Cardiac septum (tissue), 1 donor: ENCODE data around the gene PDP2. TPM values are rescaled to one million over a fixed set of nuclear protein-coding genes. Genes with fewer than 3 reads are reported as not detected.
A peak's percentile ranks its signal among the peaks of the same experiment; 100 is the strongest.
"Not testable (repeated sequence)": the region's sequence is repeated elsewhere in the genome, so short reads cannot be mapped to it uniquely, and the experiment has no call there.

Source experiments
- DNase-seq: peaks from one replicate; pipeline ENCODE4 v3.0.0-alpha.2; 2020; ENCODE audit warnings: low spot score
- intact Hi-C: fragments of 100-400 bp; cut with DNase I; formaldehyde crosslinking; loops from one replicate; pipeline ENCODE4 v1.14.0; 2022
- total RNA-seq: library from RNA; stranded (reverse); fragmentation: NEBNext Ultra II Directional; extraction: Animal tissue kit (Norgen Biotek cat#: 25700); gene quantifications from one replicate; pipeline ENCODE4 v1.2.1, GENCODE V29; 2021
- donor health status: DM: no; HTN: no; CAD: no.

The PDP2 gene
- total RNA-seq, 1 donor from 2014 or later = 2.7 TPM

DNA sequence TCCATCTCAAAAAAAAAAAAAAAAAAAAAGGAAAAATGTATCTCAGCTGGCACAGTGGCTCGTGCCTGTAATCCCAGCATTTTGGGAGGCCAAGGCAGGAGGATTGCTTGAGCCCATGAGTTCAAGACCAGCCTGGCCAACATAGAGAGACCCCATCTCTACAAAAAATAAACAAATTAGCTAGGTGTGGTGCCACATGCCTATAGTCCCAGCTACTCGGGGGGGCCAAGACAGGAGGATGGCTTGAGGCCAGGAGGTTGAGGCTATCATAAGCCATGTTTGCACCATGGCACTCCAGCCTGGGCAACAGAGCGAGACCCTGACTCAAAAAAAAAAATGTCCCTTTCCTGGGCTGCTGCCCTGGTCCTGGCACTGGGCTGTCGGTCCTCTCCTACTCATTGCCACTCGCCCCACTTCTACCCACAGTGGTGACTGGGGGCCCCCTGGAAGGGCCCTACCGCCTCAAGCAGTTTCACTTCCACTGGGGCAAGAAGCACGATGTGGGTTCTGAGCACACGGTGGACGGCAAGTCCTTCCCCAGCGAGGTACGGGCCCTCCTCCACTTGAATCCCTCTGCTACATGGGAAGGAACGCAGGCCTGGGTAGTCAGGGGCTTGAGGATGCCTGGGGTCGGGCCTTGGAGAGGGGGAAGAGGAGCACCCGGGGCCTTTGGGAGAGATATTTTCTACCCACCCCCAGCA, 30.1 kb upstream of the PDP2 start:
- intact Hi-C loops = no loop called here
- no peak for DNase-seq

DNA sequence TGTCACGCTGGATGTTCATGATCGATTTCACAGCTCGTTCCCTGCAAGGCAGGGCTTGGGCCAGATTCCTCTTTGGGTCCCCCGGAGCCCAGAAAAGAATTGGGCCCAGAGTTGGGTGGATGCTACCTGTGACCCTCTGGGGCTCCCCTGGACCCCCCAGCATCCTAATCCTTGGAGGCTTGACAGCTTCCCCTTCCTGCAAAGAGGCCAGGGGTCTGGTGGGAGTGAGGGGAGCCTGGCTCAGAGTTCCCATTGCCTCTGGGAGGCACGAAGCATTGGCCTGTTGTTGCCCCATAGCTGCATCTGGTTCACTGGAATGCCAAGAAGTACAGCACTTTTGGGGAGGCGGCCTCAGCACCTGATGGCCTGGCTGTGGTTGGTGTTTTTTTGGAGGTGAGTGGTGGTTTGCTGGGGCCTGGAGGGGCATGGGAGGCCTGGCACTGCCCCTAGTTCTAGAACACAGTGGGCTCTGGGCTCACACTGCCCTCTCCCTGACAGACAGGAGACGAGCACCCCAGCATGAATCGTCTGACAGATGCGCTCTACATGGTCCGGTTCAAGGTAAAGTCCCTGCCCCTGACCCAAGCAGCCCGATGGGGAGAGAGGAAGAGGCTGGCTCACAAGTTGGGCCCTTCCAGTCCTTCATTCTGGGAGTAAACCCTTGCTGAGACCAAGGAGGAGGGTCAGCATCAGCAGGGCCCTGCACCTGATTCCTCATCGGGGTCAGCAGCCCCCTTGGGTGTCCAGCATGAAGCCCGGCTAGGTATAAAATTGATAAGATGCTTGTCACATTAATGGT, 28.9 kb upstream of the PDP2 start:
- no peak for DNase-seq
- intact Hi-C loops = no loop called here

DNA sequence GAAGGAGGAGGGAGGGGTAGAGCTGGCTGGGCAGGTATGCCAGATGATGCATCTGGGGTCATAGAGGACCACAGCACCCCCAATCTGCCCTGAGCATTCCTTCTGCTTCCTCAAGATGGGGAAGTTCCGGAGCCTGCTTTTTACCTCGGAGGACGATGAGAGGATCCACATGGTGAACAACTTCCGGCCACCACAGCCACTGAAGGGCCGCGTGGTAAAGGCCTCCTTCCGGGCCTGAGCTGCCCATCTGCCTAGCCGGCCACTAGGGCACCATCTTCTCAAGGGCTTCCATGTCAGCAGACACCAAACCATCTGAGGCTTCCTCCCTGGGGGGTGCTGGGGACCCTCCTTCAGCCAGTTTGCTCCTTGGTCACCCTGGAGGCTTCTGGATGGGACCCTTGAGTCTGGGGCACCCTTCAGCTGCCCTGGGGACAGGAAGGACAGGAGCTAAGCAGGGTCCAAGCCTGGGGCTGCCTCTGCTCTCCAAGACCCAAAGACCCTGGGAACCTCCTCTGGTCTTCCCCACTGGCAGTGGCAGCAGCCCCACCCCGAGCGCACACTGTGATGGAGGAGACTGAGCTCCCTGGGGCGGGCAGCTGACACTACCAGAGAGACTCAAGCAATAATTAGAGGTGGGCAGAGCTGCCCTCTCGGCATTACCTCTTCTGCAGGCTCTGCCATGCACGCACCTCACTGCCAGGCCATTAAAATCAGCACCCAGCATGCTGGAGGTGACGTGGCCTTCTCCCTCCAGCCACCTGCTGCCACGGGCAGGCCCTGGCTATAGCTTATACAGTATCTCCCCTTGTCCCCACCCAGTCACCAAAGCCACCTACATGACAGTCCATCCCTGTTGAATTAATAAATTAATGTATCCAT, 26.8 kb upstream of the PDP2 start:
- intact Hi-C loops = no loop called here
- DNase-seq = no peak

DNA sequence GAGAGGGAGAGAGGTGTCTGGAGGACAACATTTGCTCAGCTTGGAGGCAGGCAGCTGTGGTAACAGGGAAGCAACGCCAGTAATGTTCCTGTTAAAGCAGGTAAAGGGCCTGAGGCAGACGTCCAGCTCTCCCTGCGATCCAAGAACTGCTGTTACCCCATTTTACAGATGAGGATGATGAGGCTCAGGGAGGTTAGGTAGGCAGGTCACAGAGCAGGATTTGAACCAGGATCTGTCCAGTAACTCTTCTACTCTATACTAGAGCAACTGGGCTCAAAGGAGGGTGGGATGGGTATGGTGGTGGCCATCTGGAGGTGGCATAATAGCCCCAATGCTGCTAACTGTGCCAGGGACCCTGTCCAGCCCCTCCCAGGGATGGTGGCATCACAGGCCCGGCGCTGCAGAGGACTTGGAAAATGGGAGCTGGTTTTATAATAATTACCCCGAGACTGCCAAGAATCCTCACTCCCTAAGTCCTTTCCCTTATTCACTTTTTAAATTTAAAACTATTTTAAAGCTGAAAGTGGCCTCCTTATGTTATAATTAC, 24.1 kb upstream of the PDP2 start:
- intact Hi-C loops = no loop called here
- no peak for DNase-seq

DNA sequence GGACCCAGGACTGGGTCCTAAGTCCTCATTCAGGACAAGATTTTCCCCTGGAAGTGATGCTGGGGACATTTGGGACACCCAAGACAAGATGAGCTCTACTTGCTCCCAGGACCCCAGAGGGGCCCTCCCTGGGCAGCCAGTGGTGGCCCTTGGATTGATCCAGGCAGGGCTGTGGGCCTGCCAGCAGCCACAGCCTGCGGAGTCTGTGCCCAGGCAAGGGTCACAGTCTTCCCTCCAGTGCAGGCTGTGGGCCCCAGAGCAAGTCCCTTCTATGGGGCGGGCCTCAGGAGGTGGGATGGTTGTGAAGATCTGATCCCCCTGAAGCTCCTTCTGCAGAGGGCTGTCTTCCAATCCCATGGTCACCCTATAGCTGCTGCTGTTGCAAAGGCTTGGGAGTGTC, 23.5 kb upstream of the PDP2 start:
- no peak for DNase-seq
- intact Hi-C loops = no loop called here

DNA sequence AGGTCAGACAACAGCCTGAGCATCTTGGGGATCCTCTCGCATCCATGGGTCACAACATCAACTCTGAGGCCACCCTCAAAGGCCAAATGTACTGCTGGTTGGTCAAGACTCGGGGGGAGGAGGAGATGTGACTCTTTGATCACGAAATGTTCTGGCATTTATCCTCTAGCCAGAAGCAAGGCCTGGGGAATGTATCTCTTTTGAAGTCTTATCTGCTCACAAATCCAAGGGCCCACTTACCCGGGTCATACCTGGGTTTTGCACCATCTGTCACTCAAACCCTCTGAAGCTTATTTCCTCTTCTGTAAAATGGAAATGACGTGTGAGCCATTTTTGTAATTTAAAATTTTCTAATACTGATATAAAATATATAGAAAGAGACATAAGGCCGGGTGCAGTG, 22.9 kb upstream of the PDP2 start:
- no peak for DNase-seq
- intact Hi-C loops = no loop called here

DNA sequence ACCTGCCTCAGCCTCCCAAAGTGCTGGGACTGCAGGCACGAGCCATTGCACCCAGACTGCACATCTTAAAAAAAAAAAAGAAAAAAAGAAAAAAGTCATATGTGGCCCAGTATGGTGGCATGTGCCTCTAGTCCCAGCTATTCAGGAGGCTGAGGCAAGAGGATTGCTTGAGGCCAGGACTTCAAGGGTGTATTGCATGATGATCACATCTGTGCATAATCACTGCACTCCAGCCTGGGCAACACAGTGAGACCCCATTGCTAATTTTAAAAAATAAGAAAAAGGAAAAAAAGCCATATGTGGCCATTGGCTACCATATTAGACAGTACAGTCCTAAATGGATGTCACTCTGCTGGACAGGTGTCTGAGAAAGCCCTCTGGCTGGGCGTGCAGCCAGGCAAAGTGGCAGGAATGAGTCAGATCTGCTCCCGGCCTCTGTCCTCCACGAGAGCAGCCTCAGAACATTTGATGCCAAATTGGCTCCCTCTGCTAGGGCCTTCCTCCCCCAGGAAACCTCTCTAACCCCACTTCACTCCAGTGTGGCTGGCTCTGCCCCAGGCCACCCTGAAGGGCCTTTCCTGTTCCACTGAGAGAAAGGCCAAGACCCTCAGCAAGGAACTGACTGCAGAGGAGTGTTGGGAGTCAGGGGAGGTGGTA, 21.4 kb upstream of the PDP2 start:
- DNase-seq = peak; percentile 82
- intact Hi-C loops = no loop called here

DNA sequence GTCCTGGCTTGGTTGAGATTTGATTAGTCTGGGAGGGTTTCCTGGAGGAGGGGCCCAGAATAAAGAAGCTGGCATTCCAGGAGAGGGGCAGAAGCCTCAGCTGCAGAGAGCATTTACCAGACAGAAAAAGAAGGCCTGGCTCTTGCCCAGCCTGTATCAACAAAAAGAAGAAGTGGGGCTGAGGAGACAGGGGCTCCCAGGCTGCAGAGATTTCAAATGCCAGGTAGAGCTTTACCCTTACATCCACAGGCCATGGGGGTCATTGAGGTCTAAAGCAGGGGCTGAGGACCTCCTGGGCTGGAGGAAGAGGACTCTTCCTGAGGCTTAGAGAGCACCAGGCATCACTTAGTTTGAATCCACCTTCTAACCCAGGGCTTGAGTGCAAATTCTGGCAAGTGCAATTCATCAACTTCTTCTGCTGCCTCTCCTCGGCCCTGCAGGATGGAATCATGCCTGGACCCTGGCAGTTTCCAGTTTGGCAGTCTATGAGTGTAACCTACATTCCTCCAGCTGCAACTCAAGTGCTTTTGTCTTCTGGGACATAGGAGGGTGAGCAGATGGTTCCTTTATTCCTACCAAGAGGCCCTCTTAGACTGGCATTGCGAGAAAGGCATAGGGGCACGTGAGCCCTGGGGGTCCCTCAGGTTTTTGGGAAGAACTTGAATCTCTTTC, 20.8 kb upstream of the PDP2 start:
- DNase-seq = no peak
- intact Hi-C loops = loop anchor here (10.0 kb wide), 2 partner anchors 205 to 375 kb away; no protein-coding TSS in a partner anchor

DNA sequence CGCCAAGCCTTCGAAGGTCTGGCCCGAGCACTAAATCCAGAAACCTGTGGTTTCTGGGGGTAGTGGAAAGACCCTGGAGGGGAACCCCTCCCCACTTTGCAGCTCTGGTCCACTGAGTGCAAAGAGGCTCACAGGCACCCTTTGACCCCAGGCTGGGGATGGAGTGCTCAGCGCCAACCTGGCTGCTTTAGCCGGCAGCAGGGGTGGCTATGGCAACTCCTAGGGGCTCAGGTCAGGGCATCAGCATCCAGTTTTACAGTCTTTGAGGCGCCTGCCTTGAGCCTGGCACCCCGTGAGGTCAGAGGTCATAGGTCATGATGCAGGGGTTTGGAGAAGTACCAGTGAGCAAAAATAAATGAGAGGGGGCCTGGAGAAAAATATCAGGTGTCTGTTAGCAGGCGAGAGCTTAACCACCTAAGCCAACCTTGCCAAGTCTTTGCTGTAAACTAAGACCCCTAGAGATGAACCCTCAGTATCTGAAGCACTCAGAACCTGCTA, 18.2 kb upstream of the PDP2 start:
- DNase-seq = peak; percentile 49
- intact Hi-C loops = loop anchor here (10.0 kb wide), 2 partner anchors 207 to 377 kb away; no protein-coding TSS in a partner anchor

DNA sequence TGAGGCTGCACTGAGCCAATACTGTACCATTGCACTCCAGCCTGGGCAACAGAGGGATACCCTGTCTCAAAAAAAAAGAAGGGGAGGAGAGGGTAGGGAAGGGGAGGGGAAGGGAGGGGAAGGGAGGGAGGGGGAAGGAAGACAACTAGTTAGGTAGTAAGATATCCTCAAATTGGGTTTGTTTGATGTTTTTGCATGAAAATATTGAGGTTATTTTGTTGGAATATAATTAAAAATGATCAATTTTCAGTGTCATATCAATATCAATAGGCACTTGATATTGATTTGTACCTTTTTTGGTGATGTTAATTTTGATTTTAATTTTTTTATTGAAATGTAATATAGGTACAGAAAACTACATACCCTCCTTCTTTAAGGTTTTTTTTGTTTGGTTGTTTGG, 16.6 kb upstream of the PDP2 start:
- intact Hi-C loops = loop anchor here (10.0 kb wide), 2 partner anchors 209 to 379 kb away; no protein-coding TSS in a partner anchor
- DNase-seq = no peak

DNA sequence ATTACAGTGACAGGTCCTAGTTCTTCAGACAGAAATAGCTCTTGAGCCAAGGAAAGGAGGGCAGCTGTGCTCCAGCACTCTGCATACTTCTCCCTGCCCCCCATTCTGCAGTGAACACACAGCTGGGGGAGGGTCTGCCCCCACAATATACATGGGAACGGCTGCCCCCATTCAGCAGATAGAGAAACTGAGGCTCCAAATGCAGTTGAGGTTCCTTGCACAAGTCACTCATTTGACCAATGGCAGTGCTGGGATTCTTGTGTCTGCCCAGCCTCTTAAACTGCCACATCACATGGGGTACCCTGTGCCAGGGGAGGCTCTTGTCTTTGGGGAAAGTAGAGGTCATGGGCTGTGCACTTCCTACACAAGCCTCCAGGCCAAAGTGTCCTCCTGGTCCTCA, 10.9 kb upstream of the PDP2 start:
- no peak for DNase-seq
- intact Hi-C loops = loop anchor here (5.0 to 10.0 kb wide), 5 partner anchors 37 to 385 kb away; partner anchors contain the start of genes DYNC1LI2 and NAE1

DNA sequence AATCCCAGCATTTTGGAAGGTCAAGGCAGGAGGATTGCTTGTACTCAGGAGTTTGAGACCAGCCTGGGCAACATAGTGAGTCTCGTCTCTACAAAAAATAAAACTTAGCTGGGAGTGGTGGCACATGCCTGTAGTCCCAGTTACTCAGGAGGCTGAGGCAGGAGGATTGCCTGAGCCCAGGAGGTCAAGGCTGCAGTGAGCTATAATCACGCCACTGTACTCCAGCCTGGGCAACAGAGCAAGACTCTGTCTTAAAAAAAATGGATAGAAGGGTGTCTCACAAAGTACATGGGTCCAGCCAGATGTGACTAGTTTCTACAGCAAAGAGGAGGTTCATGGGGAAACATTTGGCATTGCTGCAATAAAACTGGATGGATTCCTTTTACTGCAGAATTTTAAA, 9.0 kb upstream of the PDP2 start:
- intact Hi-C loops, DNase-seq: not testable (repeated sequence)

DNA sequence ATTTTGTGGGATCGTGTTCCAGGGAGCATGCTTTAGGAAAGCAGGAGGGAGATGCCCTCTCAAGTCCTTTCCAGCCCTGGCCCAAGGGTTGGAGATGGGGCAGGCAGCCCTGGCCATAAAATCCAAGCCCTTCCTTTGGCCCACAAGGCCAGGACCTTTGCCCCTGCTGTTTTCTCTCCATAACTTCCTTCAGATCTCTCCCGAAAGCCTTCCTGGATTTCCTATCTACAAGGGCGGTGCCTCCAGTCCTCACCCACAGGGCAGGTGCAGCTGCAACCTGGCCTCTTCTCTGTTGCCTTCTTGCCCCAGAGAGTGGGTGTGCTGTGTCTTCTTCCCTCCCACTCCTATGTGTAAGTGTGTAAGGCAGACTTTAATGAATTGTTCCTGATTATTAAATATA, 8.5 kb upstream of the PDP2 start:
- intact Hi-C loops = no loop called here

DNA sequence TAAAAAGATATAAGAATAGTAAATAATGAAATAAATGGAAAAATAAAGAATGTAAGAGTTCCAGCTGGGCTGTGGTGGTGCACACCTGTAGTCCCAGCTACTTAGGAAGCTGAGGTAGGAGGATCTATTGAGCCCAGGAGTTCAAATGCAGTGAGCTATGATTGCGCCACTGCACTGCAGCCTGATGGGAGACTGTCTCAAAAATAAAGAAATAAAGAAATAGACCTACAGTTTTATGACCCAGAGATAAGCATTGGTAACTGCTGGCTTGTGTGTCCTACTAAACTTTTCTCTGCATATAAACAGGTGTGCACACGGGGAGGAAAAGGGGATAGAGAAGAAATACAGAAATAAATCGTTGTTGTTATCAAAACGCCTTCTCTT, 7.8 kb upstream of the PDP2 start:
- DNase-seq = no peak
- intact Hi-C loops = no loop called here

More for the DNA sequence above, 8.5 kb upstream of the PDP2 start:
- DNase-seq = no peak

DNA sequence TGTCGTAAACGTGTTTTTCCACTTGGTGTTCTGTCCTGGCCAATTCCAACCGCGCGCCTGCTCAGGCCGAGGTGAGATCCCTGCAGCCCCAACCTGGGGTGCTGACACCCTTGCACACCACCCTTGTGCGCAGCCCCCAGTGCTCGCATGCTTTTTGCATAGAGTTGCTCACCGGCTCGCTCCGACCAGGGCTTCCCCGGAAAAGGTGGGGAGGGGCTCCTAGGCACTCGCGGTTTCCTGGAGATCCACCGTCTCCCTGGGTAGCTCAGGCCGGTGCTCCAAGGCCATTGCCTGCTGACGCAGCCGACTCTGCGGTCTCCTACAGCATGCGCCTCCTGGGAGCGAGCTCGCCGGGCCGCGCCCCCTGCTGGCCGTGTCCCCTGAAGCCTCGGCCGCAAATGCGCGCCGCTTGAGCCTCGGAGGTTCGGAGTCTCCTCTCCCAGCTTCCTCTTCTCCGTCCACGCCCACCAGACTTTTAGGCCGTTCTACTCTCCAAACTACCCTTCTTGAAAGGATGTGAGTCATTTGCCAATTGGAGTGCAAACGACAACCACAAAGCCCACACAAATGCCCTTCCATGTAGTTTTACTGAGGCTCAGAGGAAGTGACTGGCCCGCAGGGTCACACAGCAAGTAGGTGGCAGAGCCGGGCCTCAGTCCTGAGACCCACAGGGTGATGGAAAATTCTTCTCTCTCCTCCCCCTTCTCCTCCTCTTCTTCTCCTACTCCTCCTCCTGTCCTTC, 7.2 kb upstream of the PDP2 start:
- peak; percentile 96 for DNase-seq
- intact Hi-C loops = no loop called here

DNA sequence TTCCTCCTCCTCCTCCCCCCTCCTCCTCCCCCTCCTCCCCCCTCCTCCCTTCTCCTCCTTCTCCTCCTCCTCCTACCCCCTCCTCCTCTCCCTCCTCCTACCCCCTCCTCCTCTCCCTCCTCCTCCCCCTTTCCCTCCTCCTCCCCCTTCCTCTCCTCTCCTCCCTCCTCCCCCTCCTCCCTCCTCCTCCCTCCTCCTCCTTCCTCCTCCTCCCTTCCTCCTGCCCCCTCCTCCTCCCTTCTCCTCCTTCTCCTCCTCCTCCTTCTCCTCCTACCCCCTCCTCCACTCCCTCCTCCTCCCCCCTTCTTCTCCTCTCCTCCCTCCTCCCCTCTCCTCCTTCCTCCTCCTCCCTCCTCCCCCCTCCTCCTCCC, 6.6 kb upstream of the PDP2 start:
- intact Hi-C loops = no loop called here
- no peak for DNase-seq

DNA sequence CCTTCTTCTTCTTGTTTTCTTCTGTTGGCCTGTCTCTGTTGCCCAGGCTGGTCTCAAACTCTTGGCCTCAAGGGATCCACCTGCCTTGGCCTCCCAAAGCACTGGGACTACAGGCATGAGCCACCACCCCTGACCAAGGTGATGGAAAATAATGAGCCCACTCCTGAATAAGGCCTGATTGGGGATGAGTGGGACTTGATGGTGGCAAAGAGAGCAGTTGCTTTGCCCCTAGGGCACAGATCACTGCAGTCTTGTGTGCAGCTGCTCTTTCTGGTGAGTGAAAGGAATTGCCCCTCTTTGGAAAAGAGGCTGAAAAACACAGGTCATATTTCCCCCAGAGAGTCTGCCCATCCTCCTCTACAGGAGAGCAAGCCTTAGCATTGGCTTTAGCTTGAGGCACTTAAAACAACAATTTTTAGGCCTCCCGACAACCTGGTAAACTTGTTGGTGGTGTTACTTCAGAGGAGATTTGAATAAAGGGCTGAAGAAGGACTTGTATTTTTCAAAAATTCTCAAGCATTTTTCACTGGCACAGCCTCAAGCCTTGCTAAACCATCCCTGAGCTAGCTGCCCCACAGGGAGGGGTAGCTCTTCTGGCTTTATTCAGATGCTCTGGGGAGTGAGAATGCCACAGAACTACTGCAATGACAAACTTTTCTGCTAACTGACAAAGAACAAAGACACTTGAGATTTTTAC, 6.1 kb upstream of the PDP2 start:
- no peak for DNase-seq
- intact Hi-C loops = no loop called here
